Right lobe of liver (tissue), 6 donors: Measurements from ENCODE around the gene TCEANC2. TPM values are rescaled to one million over a fixed set of nuclear protein-coding genes. Genes with fewer than 3 reads are reported as not detected.
"Not testable (repeated sequence)": the region's sequence is repeated elsewhere in the genome, so short reads cannot be mapped to it uniquely, and the experiment has no call there.

Experiments used
- ATAC-seq, 4 donors: fragments of 200-7000 bp; cut with Tn5 transposase; one replicate each; pipeline ENCODE4 v1.9.1; 2020; ENCODE audit warnings: mild to moderate bottlenecking in 4 of 4, moderate library complexity in 4 of 4
- DNase-seq, 3 donors: peaks; one replicate each; pipeline ENCODE4 v3.0.0-alpha.2; 2020
- H3K27ac ChIP-seq, 3 donors: fragments of 200-600 bp; one replicate each; pipeline ENCODE4 v1.8.0; 2022
- H3K27me3 ChIP-seq, 2 donors: fragments of 200-600 bp; one replicate each; pipeline ENCODE4 v1.8.0; 2022
- H3K36me3 ChIP-seq, 4 donors: fragments of 200-600 bp; sonication (generic) in 1 of 4; one replicate each; pipeline versions ENCODE4 v1.5.1 to v1.8.0; 2017 to 2022; ENCODE audit warnings: control low read depth in 1 of 4
- H3K4me1 ChIP-seq, 4 donors: fragments of 200-600 bp; sonication (generic) in 1 of 4; one replicate each; pipeline versions ENCODE4 v1.5.1 to v1.8.0; 2017 to 2022; ENCODE audit warnings: control low read depth in 1 of 4
- H3K4me3 ChIP-seq, 3 donors: fragments of 200-600 bp; one replicate each; pipeline ENCODE4 v1.8.0; 2022
- H3K9me3 ChIP-seq, 4 donors: fragments of 200-600 bp; sonication (generic) in 1 of 4; one replicate each; pipeline versions ENCODE4 v1.5.1 to v1.8.0; 2017 to 2022; ENCODE audit warnings: control low read depth in 1 of 4
- CTCF ChIP-seq, 4 donors: fragments of 200-600 bp in 3 of 4; fragments of 450-650 bp in 1 of 4; IDR thresholded peaks; one replicate each; pipeline versions ENCODE4 v1.5.1 to v1.8.0; 2016 to 2022; ENCODE audit warnings: antibody characterized with exemption in 4 of 4, mild to moderate bottlenecking in 2 of 4
- POLR2A ChIP-seq: fragments of 450-650 bp; IDR thresholded peaks from one replicate; pipeline ENCODE4 v1.6.1; 2017; ENCODE audit warnings: antibody characterized with exemption, mild to moderate bottlenecking
- WGBS: methylation state at CpG from one replicate; pipeline ENCODE4 v1.1.6; 2018; ENCODE audit warnings: low coverage, low lambda C conversion rate; ENCODE audit not compliant: insufficient coverage; ENCODE audit errors: missing lambda C conversion rate; 5-methylcytosine and 5-hydroxymethylcytosine counted together
- intact Hi-C, 2 donors: fragments of 100-400 bp; cut with DNase I; formaldehyde crosslinking; loops; one replicate each; pipeline versions ENCODE4 v1.11.2 to v1.14.1; 2022
- total RNA-seq, 6 experiments: library from RNA; depleted of rRNA in 2 of 6; stranded (reverse); fragments of >200 nt in 2 of 6; fragmentation: NEBNext Ultra II Directional in 3 of 6; extraction: Animal tissue kit (Norgen Biotek cat#: 25700) in 3 of 6; gene quantifications; one replicate each; pipeline versions ENCODE4 v1.1.0 to v1.2.4, GENCODE V29; 2016 to 2023
- donor health status: DM: no; HTN: yes; CAD: no.
- donor health status: DM: no; HTN: no; CAD: no.
- donor health status: DM: no; HTN: no; CAD: no.
- donor health status: DM: no; HTN: yes; CAD: no.
- donor health status: DM: no; HTN: yes; CAD: no.

TCEANC2 gene
- total RNA-seq, 6 experiments from 2014 or later = 1.2 to 2.9 (median 1.8) TPM

GRCh38 chr1:54088385-54088784 lies 35.0 kb downstream of the TCEANC2 start:
- Histone ChIP-seq H3K36me3 (peaks cover 0 to 2% (median 0%) of the 10 kb centered on the region in 4 donors), H3K9me3 (no peaks in the 10 kb centered on the region), H3K4me3 (no peak overlapping the region), H3K27me3 (no peaks in the 10 kb centered on the region), H3K4me1 (no peaks in the 10 kb centered on the region), H3K27ac (no peak overlapping the region)
- DNase-seq (no peak), ATAC-seq (no peak)
- WGBS = 83% methylated on average over 5 of the region's 5 CpGs
- no peak for TF ChIP-seq CTCF (IDR thresholded peaks at IDR 0.05)
- intact Hi-C loops = no loop called here

GRCh38 chr1:54091666-54092065 lies 38.3 kb downstream of the TCEANC2 start:
- H3K9me3 ChIP-seq = no peaks in the 10 kb centered on the region
- H3K27ac ChIP-seq = no peak overlapping the region
- intact Hi-C loops = no loop called here
- DNase-seq = no peak
- H3K27me3 ChIP-seq = no peaks in the 10 kb centered on the region
- WGBS = 89% methylated on average over 3 of the region's 3 CpGs
- no peaks in the 10 kb centered on the region for H3K36me3 ChIP-seq
- no peak for ATAC-seq
- TF ChIP-seq CTCF (IDR thresholded peaks at IDR 0.05) (no peak), POLR2A (no peak)
- H3K4me3 ChIP-seq = no peak overlapping the region
- peaks cover 0 to 24% (median 3%) of the 10 kb centered on the region in 4 donors for H3K4me1 ChIP-seq

- 53% methylated on average over 2 of the region's 4 CpGs for WGBS
- no peak for TF ChIP-seq POLR2A
- no peak for TF ChIP-seq CTCF (IDR thresholded peaks at IDR 0.05)
- H3K4me3 ChIP-seq = no peak overlapping the region
- DNase-seq (no peak), ATAC-seq (peak; percentile 62 to 86 (median 76))
- no peaks in the 10 kb centered on the region for H3K36me3 ChIP-seq
- peaks cover 0 to 24% (median 3%) of the 10 kb centered on the region in 4 donors for H3K4me1 ChIP-seq
- intact Hi-C loops = no loop called here
- no peaks in the 10 kb centered on the region for H3K9me3 ChIP-seq
- H3K27ac ChIP-seq = peak overlapping the region; percentile 2 to 20 (median 14)
- no peaks in the 10 kb centered on the region for H3K27me3 ChIP-seq
These were observed 40.8 kb downstream of the TCEANC2 start for GRCh38 chr1:54094001-54094729.

GRCh38 chr1:54094730-54095105 lies 41.3 kb downstream of the TCEANC2 start:
- H3K27me3 ChIP-seq, H3K9me3 ChIP-seq, DNase-seq, intact Hi-C loops, ATAC-seq, H3K36me3 ChIP-seq, H3K4me3 ChIP-seq: not testable (repeated sequence)
- Histone ChIP-seq H3K27ac (peak overlapping the region; percentile 2 to 20 (median 14)), H3K4me1 (peaks cover 0 to 24% (median 3%) of the 10 kb centered on the region in 4 donors)
- 88% methylated on average over 1 of the region's 1 CpG for WGBS

GRCh38 chr1:54095546-54096226 lies 42.3 kb downstream of the TCEANC2 start:
- H3K9me3 ChIP-seq = no peaks in the 10 kb centered on the region
- TF ChIP-seq CTCF (IDR thresholded peaks at IDR 0.05) (no peak), POLR2A (no peak)
- H3K36me3 ChIP-seq = no peaks in the 10 kb centered on the region
- no peak for DNase-seq
- H3K4me1 ChIP-seq = peaks cover 0 to 24% (median 3%) of the 10 kb centered on the region in 4 donors
- 61% methylated on average over 8 of the region's 8 CpGs for WGBS
- no peaks in the 10 kb centered on the region for H3K27me3 ChIP-seq
- peak; percentile 55 to 77 (median 68) for ATAC-seq
- no peak overlapping the region for H3K4me3 ChIP-seq
- H3K27ac ChIP-seq = no peak overlapping the region
- intact Hi-C loops = no loop called here
